NB4 (cell line): ENCODE data around the gene CHI3L2.

Experiments
- DNase-seq: peaks from one replicate; pipeline ENCODE4 v3.0.0; 2010; ENCODE audit warnings: low read depth
- H3K4me3 ChIP-seq: one replicate; pipeline ENCODE4 v1.5.1; 2011; ENCODE audit warnings: mild to moderate bottlenecking, low read depth, low read length, moderate library complexity
- MAX ChIP-seq: IDR thresholded peaks from 2 replicates; pipeline ENCODE4 v1.6.1; 2011; ENCODE audit warnings: low read depth, low read length
- MYC ChIP-seq: IDR thresholded peaks from 2 replicates; pipeline ENCODE4 v1.6.1; 2011; ENCODE audit warnings: low read depth, low read length
- POLR2A ChIP-seq: IDR thresholded peaks from 2 replicates; pipeline ENCODE4 v1.6.1; 2011; ENCODE audit warnings: mild to moderate bottlenecking; ENCODE audit not compliant: insufficient read length; ENCODE audit errors: extremely low read depth
- TF ChIP-seq, protein P1 (sequence below): IDR thresholded peaks from one replicate; pipeline ENCODE4 v1.5.1; 2012; ENCODE audit warnings: low read depth, low read length

The CHI3L2 gene

DNA sequence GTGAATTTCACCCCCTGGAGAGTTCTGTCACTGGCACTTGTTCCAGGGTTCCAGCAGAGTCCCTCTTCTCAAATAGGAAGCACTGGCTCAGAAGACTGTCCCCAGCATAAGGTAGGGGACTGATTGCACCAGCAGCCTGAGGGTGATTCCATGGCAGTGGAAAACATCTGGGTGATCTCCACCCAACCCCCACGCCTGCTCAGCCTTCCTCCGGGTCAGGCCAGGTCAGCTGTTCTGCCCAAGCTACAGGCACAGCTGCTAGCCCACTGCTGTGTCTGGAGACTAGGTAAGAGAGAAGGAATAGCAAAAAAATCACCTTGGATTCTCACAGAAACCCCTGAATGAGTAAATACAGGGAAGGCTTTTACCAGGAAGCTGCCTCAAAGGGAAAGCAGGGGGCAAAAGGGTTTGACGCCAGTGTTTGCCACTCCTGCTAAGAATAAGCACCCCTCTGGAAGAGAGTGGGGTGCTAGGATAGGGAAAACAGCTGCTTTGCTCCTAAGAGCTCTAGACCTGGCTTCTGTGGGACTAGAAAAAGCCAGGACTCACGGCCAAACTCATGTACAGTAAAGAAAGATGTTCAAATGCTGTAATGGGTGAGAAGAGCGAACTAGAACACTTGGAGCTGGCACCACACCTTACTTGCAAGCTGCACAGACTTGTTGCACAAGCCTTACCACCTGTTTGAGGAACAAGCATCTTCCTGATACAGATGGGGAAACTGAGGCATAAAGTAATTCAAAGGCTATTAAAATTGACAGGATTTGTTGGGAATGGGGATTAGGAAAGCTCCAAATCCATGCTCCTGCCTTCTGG is 26.0 kb upstream of the CHI3L2 start:
- no peak overlapping the region for H3K4me3 ChIP-seq
- TF ChIP-seq POLR2A (no peak), MAX (no peak), MYC (no peak)
- TF ChIP-seq, protein P1, sequence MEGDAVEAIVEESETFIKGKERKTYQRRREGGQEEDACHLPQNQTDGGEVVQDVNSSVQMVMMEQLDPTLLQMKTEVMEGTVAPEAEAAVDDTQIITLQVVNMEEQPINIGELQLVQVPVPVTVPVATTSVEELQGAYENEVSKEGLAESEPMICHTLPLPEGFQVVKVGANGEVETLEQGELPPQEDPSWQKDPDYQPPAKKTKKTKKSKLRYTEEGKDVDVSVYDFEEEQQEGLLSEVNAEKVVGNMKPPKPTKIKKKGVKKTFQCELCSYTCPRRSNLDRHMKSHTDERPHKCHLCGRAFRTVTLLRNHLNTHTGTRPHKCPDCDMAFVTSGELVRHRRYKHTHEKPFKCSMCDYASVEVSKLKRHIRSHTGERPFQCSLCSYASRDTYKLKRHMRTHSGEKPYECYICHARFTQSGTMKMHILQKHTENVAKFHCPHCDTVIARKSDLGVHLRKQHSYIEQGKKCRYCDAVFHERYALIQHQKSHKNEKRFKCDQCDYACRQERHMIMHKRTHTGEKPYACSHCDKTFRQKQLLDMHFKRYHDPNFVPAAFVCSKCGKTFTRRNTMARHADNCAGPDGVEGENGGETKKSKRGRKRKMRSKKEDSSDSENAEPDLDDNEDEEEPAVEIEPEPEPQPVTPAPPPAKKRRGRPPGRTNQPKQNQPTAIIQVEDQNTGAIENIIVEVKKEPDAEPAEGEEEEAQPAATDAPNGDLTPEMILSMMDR: no peak
- peak; percentile 41 for DNase-seq

DNA sequence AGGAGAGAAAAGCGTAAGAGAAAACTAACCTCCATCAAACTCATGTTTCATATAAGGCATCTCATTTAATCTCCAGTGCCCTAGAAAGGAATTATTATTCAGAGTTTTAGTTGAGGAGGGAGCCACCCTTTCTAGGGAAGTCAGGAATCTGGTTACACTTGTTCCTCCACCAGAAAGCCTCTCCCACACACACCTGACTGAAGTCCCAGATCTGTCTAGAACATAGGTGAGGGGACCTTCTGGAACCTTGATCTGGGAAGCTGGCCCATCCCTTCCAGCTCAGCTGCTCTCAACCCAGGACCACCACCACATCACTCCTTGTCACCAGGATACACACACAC is 25.2 kb upstream of the CHI3L2 start:
- no peak for TF ChIP-seq POLR2A
- no peak for TF ChIP-seq MAX
- no peak for TF ChIP-seq MYC
- TF ChIP-seq, protein P1: no peak
- no peak for DNase-seq
- no peak overlapping the region for H3K4me3 ChIP-seq

DNA sequence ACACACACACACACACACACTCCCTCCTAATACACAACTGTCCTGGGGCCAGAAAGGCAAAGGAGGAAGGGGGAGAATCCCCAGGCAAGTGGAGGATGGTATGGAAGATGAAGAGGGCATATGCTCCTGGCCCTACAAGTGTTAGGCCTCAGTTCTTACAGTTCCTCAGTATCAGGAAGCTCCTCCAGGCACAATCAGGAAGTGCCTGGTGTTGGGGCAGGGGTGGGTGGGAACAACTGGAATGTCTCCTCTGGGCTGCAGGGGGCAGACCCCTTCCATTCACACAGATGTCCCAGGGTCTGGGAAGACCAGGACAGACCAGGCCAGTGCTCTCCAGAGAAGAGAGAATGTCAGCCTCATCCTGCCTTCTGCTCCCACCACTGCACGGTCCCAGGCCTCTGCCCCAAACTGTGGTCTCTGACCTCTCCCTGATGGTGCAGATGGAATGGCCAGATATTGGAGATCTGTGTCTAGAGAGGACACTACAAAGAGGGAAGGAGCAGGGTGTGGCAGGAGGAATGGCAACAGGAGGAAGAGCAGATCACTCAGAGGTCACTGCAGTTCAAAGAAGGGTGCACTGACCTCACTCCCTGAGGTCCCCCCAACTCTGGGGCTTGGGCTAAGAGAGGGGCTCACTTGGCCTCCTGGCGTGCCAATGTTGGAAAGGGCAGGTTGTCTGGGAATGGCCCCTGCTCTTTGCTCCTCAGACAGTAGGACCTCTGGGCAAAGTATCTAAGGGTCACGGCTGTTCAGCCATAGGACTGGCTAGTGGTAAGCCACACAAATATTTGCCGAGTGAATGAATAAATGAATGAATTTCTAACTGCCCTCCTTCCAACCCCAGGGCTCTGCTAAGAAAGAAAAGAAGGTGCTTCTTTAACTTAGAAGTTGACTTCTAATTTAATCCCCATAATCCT is 24.5 kb upstream of the CHI3L2 start:
- H3K4me3 ChIP-seq: peak overlapping the region; percentile 37
- DNase-seq: peak; percentile 60
- no peak for TF ChIP-seq MYC
- TF ChIP-seq, protein P1: no peak
- TF ChIP-seq MAX: no peak
- TF ChIP-seq POLR2A: no peak

DNA sequence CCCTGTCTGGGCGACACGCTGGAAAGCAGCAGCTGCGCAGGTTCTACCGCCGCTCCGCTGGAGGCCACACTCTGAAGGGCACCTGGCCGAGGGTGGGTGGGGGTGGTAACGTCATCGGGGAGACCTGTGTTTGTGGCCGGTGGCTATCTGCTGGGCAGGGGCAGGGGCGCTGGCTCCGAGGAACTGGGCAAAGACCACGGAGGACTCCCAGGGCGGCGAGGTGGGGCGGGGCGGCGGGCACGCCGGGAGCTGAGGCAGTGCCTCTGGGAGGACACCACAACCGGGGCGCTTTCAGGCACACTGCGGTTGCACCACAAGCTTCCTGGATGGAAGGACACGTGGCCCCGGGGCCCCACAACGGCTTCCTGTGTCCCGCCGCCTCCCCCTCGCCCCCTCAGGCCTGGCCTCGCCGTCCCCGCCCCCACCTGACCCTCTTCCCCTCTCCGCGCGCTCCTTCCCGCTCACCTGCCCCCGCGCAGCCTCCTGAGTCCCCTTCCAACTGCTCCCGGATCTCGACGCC is 23.8 kb upstream of the CHI3L2 start:
- TF ChIP-seq MYC: no peak
- no peak for TF ChIP-seq MAX
- TF ChIP-seq, protein P1: no peak
- TF ChIP-seq POLR2A: no peak
- peak; percentile 98 for DNase-seq
- H3K4me3 ChIP-seq: peak overlapping the region; percentile 37

GRCh38 chr1:111204201-111204982 is 23.1 kb upstream of the CHI3L2 start:
- TF ChIP-seq MAX: no peak
- TF ChIP-seq, protein P1: no peak
- no peak for TF ChIP-seq MYC
- no peak for TF ChIP-seq POLR2A
- H3K4me3 ChIP-seq: no peak overlapping the region
- DNase-seq: no peak
